ENCODE results near the gene CACNA1C. TPM values are rescaled to one million over a fixed set of nuclear protein-coding genes. Genes with fewer than 3 reads are reported as not detected.

The CACNA1C gene
- total RNA-seq, 1 donor from 2014 or later, result 102 TPM

DNA sequence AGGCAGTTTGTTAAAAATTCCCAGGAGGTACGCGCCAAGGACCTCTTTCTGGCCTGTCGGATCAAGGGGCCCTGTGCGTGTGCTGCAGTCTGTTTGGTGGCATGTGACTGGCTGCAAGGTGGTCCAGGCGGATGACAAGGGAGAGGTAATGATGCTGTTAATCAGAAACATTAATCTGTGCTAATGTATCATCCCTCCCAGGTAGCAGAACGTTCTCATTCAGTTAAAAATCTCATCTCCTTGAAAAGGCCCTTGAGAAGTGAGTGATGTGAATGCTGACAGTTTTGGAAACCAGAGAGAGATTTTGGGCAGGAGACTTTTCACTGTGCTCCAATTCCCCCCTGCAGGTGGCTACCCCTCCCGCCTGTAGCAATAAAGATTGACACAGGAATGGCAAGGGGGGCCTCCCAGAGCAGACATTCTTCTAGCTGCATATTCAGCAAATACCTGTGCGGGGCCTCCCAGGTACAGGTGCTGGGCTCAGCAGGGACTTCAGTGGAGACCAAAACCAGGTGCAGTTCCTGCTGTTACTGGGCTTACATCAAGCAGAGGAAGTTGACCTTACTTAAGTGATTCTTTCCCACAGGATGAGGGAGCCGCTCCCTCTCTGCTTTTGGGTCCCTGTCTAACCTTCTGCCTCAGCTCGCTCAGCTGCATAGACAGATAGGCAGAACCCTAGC lies 364.8 kb downstream of the CACNA1C start:
- Histone ChIP-seq H3K27ac (no peak overlapping the region), H3K9me3 (no peaks in the 10 kb centered on the region), H3K4me3 (no peak overlapping the region), H3K27me3 (no peaks in the 10 kb centered on the region), H3K36me3 (no peaks in the 10 kb centered on the region), H3K4me1 (peaks cover 10 to 25% of the 10 kb centered on the region in 2 donors)
- intact Hi-C loops (cut with DNase I), result no loop called here
- TF ChIP-seq, protein P1, sequence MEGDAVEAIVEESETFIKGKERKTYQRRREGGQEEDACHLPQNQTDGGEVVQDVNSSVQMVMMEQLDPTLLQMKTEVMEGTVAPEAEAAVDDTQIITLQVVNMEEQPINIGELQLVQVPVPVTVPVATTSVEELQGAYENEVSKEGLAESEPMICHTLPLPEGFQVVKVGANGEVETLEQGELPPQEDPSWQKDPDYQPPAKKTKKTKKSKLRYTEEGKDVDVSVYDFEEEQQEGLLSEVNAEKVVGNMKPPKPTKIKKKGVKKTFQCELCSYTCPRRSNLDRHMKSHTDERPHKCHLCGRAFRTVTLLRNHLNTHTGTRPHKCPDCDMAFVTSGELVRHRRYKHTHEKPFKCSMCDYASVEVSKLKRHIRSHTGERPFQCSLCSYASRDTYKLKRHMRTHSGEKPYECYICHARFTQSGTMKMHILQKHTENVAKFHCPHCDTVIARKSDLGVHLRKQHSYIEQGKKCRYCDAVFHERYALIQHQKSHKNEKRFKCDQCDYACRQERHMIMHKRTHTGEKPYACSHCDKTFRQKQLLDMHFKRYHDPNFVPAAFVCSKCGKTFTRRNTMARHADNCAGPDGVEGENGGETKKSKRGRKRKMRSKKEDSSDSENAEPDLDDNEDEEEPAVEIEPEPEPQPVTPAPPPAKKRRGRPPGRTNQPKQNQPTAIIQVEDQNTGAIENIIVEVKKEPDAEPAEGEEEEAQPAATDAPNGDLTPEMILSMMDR (IDR thresholded peaks at IDR 0.05), result no peak
- no peak for DNase-seq (ENCODE audit: low spot score in 2 of 2)

DNA sequence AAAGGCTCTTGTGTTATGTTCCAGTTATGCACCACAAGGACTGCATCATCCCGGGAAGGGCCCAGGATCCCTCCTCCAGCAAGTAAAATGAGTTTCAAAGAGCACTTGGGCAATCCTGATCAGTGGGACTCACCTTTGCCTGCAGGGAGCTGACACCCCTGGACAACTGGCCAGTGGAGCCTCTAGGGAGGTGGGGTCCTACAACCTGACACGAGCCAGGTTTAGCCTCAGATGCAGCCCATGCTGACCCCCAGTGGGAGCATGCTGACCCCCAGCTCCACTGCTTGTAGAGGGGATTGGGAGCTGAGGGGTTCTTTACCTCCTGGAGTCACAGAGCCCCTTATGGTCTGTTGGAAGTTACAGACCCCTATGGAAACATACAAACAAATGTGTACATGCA lies 365.8 kb downstream of the CACNA1C start:
- Histone ChIP-seq H3K27me3 (no peaks in the 10 kb centered on the region), H3K4me3 (no peak overlapping the region), H3K27ac (no peak overlapping the region), H3K4me1 (peaks cover 10 to 25% of the 10 kb centered on the region in 2 donors), H3K9me3 (no peaks in the 10 kb centered on the region), H3K36me3 (no peaks in the 10 kb centered on the region)
- intact Hi-C loops (cut with DNase I), result no loop called here
- DNase-seq (ENCODE audit: low spot score in 2 of 2), result no peak
- TF ChIP-seq, protein P1 (IDR thresholded peaks at IDR 0.05), result no peak

DNA sequence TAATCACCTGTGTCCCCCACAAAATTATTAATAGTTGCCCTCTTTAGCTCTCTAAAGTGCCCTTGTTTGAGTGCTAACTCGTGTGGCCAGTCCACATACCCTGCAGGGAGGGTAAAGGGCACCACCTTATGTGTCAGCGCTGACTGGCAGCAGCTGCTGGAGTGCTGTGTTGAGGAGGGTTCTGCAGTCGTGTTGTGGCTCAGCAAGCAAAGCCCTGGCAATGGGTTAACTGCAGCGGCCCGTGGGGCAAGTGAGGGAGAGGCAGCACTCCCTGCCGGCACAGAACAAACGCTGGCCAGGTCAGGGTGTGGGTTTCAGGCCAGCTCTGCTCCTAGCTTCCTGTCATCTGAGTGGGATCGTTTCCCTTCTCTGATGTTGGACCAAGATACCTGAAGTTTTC lies 369.8 kb downstream of the CACNA1C start:
- no peaks in the 10 kb centered on the region for H3K9me3 ChIP-seq
- intact Hi-C loops (cut with DNase I), result no loop called here
- no peaks in the 10 kb centered on the region for H3K36me3 ChIP-seq
- no peaks in the 10 kb centered on the region for H3K27me3 ChIP-seq
- no peak for DNase-seq (ENCODE audit: low spot score in 2 of 2)
- TF ChIP-seq, protein P1 (IDR thresholded peaks at IDR 0.05), result no peak
- H3K4me3 ChIP-seq, result no peak overlapping the region
- peaks cover 0 to 8% of the 10 kb centered on the region in 2 donors for H3K4me1 ChIP-seq
- H3K27ac ChIP-seq, result peak overlapping the region; percentile 11 to 18

DNA sequence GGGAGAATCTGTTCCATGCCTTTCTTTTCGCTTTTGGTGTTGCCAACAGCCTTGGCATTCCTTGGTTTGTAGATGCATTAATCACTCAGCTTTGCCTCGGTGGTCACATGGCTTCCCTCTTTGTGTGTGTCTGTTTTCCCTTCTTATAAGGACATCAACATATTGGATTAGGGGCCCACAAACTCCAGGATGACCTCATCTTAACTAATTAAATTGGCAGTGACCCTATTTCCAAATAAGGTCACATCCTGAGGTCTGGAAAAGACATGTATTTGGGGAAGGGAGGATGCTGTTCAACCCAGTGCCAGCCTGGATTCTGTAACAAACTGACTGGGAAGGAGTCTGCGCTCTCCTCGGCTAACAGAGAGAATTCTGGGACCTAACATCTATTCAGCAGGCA lies 376.2 kb downstream of the CACNA1C start:
- Histone ChIP-seq H3K27ac (peak overlapping the region; percentile 86), H3K9me3 (no peaks in the 10 kb centered on the region), H3K36me3 (no peaks in the 10 kb centered on the region), H3K4me1 (peaks cover 8 to 49% of the 10 kb centered on the region in 2 donors), H3K27me3 (no peaks in the 10 kb centered on the region), H3K4me3 (no peak overlapping the region)
- TF ChIP-seq, protein P1 (IDR thresholded peaks at IDR 0.05), result no peak
- intact Hi-C loops (cut with DNase I), result loop anchor here (5.0 kb wide), 1 partner anchor 97 kb away; no protein-coding TSS in a partner anchor
- DNase-seq (ENCODE audit: low spot score in 2 of 2), result peak in 1 of 2 donors; percentile 86

DNA sequence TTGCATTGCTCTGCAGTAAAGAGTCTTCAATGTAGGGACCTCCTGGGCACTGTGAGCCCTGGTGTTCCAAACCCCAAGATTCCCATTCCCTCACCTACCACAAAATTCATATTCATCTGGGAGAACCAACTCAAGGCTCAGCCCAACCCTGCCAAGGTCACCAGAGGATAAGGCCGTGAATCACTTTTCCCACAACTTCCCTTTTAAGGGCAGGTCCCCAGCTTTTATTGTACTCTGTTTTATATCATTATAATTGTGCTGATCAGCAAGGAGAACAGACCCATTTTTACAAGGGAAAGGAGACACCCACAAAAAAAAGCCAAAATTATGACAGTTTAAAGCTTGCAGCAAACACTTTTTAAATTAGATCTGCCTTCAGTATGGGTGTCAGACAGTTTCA lies 379.0 kb downstream of the CACNA1C start:
- TF ChIP-seq, protein P1 (IDR thresholded peaks at IDR 0.05), result no peak
- Histone ChIP-seq H3K27me3 (no peaks in the 10 kb centered on the region), H3K4me1 (peaks cover 8 to 64% of the 10 kb centered on the region in 2 donors), H3K4me3 (no peak overlapping the region), H3K36me3 (no peaks in the 10 kb centered on the region), H3K9me3 (no peaks in the 10 kb centered on the region), H3K27ac (peak overlapping the region; percentile 86)
- intact Hi-C loops (cut with DNase I), result no loop called here
- no peak for DNase-seq (ENCODE audit: low spot score in 2 of 2)
